Islet of Langerhans (tissue), 1 donor: Measurements from ENCODE around the gene ATP1A4.

ENCODE experiments used
- FAIRE-seq: peaks from one replicate; lab custom pipeline; 2011; peaks lifted over from hg19 to GRCh38; lab: Jason Lieb, UNC

The ATP1A4 gene

DNA sequence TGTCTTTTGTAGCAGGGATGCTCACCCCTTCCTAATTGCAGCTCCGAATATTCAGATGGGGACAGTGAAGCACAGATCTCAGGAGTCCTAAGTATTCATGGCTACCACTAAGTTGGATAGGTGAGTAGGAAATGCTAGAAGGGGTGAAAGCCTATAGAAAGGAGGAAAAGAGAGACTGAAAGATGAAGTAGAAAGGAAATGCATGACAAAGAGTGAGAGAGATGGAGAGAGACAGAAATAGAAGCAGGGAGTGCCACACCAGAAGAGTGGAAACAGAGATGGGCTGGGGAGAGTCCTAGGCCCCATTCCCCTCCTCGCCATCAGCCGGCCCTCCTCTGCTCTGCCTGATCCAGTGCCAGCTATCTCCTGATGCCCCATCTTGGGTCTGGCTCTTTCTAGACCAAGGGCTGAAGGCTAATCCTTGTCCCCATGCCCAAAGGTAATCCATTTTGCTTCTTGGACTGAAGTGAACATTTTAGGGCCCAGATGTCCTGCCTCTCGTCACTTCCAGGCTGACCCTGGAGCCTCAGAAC is 55.8 kb downstream of the ATP1A4 start:
- FAIRE-seq, result no peak

DNA sequence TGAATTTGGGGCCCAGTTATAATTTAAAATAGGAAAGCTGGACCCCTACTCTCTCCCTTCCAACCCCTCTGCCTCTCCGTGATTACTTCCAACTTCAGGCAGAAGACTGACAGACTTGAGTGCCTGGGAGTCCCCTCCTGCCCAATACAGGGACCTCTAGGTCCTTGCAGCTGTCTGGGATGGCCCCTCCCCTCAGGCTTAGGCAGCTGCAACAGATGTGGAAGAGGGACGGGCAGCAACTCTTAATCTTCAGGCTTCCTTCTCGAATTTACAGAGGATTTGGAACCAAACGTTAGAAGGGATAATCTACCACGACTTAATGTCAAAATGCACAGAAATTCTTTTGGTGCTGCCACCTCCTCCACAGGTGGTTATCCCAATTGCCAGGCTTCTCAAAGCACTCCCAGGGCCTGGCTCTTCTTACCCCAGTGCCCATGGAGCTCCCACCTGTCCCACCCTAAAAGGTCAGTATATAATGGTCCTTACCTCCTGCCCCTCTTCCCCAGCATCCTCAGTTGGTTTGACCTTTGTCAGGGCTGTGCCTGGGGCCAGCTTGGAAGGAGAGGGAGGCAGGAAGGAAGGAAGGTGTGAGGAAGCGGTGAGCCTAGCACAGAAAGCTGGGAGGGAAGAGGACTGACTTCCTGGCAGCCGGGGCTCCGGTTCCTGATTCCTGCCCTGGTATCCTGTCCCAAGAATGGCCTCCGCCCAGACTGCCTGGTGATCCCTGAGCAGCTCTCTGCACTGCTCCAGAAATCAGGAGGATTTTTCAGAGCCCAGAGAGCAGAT is 56.6 kb downstream of the ATP1A4 start:
- FAIRE-seq, result no peak

DNA sequence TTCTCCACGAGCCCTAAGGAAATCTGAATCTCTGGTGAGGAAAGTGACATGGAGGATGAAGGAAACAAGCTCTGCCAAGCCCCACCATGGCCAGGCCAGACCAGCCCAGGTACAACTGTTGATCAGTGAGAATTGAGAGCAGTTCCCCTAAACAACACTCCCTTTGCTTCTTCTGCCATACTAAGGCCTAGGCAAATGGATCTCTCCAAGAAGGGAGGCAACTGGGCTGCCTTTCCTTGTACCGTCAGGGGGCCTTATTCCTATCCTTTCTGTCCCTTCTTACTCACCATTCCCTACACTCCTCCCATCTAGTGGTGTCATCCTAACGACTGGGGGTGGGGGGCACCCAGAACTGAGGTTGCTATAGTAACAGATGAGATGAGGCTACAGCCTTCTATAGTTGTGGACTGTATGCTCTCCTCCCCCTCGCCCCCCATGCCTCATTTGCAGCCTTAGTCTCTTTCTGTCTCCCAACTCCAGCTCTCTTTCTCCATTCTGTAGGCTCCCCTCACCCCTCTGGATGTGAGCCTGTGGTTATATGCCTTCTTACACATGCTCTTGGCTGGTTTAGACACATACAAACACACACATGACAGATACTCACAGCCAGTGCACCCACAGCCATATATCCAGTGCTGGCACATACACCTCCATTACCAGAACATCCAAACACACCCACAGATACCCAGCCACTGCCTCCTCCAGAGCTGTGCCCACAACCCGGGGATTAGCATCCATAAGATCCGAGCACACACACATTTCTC is 57.3 kb downstream of the ATP1A4 start:
- FAIRE-seq, result no peak

DNA sequence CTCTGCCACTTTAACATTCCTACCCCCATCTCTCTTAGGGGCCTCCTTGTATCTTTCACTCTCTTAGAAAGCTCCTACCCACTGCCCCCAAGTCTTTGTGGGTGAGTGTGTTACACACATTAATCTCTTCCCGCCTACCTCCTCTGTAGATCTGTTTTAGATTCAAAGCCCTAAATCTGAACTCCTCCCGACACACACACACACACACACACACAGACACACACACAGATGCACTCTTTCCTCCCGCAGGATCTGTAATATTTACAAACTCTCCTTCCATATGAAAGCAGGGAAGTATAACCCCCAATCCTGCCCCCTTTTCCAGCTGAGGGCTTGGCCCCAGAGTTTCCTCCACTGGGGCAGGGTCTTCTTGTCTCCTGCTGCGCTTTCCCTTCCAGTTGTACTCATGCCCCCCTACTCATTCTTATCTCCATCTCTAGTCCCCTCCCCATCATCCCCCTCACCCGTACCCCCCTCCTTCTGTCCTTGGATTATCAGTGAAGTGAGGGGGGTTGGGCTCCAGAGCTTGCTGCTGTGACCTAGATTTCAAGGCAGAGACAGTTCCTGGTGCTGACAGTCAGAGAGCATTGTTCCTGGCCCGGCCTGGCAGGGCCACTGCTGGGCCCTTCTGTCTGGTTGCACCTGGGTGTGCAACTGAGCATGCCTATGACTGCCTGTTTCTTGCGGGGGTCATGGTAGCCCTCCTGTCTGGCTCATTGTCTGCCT is 58.1 kb downstream of the ATP1A4 start:
- no peak for FAIRE-seq

DNA sequence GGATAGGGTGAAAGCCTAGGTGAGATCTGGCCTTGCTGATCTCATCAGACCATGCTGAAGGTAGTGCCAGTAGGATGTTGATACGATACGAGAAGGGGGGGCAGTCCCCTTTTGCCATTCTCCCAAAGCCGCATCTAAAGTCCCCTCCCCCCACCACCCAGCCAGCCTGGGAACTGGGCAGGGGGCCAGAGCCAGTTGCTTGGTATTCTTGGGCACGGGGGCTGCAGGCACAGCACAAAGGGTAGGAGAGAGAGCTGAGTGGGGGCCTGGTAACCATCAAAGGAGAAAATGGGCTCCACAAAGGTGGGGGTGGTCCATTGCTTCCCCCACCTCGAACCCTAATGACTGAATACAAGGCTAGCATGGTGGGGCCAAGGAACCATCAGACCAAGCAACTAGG is 59.2 kb downstream of the ATP1A4 start:
- FAIRE-seq, result no peak

DNA sequence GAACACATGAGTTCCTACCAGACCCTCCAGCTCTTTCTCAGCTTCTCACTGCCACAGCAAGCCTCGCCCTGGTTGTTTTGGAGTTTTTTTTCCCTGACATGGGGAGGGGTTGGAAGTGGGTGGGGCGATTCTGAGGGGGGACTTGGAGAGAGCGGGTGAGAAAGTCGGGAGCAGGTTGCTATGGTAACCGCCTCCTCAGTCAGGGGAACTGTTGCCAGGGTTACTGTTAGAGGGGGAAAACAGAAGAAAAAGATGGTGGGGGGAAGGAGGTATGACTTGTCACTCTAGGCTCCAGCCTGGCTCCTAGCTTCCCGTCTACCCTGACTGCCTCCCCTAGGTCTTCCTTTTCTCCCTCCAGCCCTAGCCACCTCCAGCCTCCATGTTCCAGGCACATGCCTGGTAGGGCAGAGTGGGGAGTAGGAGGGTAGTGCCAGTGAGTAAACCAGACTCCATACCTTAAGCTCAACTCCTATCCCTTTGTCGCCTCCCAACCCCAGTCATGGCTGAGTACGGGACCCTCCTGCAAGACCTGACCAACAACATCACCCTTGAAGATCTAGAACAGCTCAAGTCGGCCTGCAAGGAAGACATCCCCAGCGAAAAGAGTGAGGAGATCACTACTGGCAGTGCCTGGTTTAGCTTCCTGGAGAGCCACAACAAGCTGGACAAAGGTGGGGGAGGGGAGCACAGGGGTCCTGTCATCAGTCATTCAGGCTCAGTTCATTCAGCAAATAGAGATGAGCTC is 59.8 kb downstream of the ATP1A4 start:
- FAIRE-seq, result no peak

DNA sequence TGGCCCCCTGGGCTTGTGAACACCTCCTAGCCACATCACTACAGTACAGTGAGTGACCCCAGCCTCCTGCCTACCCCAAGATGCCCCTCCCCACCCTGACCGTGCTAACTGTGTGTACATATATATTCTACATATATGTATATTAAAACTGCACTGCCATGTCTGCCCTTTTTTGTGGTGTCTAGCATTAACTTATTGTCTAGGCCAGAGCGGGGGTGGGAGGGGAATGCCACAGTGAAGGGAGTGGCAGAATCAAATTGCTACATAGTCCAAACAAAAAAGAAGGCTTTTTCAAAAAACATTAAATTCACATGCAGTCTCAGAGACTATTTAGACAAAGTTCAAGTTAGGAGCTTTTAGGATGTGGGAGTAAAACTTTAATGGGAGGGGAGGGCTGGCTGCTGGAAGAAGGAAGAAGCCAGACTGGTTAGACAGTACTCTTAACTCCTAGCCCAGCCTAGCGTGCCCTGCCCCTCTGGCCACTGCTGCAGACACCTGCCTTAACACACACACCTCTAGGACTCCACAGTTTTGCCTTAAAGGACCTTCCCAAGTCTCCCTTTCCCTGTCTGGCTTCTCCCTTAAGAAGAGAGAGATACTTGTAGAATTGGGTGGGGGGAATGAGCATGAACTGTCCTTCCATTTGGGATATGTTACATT is 63.2 kb downstream of the ATP1A4 start:
- no peak for FAIRE-seq

DNA sequence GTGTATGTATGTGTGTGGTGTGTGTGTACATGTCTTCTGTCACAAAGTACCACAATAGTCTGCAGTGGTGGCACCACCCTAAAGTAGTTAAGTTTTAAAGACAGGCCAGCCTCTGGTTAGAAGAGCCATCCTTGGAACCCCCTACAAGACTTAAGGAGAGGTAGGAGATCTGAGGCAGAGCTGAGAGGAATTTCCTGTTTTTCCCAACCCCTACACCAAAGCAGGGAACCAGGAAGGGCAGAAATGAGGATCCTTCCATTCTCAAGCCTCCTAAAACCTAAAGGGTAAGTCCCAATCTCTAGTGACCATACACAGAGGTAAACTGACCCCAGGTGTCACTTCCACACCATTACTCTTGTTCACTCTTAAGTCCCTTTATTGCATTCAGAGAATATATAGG is 64.9 kb downstream of the ATP1A4 start:
- no peak for FAIRE-seq

DNA sequence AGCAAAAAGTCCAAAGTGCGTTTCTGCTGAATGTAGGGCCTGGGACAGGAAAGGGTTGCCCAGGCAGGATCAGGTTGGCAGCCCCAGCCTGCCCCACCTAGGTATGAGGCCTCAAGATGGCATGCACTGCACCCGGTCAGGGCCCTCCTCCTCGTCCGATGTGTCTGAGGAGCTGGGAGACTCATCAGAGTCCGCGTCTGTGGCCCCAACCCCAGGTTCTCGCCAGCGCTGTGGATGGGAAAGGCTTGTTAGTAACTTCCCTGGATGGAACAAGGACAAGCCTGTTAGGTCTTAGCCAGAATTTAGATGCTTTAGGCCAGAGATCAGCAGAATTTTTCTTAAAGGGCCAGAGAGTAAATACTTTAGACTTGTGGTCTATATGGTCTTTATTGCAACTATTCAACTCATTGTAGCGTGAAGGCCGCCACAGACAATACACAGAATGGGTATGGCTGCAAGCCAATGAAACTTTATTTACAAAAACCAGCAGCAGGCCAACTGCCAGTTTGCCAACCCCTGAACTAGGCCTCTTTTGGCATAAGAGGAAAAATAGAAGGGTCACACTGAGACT is 66.2 kb downstream of the ATP1A4 start:
- FAIRE-seq, result no peak

DNA sequence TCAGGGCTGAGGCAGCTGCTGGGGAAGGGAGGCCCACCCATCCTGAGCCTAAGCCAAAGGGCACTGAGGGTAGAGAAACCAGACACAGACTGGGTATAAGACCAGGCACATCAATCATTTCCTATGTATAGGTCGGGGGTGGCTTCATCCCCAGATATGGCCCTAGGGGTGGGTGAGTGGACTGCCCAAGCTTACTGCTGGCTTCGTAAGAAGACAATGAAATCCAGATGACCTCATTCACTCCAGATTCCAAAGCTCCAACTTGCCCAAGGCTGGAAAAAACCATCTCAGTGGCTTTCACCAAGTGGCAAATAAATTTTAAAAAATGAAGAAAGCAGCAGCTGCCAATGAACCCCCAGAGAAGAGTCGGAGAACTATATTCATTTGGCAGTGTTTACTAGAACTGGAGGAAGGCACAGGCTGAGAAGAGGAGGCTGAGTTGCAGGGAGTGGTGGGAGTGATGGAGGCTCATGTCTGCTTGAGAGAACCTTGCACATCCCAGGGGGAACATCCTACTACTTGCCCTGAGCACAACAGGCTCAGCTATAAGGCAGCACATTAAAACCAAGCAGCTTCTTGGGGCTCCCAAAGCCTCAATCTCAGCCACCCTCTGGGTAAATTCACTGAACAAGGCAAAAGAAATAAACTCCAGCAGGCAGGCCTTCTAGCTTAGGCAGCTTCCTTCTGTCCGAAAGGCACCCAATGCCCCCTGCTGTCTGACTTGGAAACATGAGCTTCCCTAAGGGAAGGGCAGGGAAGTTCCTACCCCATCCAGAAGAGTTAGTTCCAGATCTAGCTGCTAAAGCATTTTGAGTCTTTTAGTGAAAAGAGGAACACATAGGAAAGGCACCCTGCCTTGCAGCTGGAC is 67.9 kb downstream of the ATP1A4 start:
- no peak for FAIRE-seq

DNA sequence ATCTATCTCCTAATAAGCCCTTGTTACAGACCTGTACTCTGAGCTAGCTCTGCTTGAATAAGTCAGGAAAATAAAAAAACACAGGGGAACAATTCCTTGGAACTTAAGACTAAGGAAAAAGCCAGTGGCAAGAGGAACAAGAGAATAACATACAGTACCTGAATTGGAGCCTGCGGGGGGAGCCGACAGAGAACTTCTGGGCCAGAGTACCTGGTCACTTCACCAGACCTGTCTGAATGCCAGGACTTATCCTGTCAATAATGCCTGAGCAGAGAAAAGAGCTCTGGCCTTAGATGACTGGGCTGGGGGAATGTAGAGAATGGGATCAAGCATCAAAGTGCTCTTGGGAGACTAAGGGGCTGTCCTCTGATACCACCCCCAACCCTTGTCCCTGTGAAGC is 68.9 kb downstream of the ATP1A4 start:
- FAIRE-seq, result no peak

DNA sequence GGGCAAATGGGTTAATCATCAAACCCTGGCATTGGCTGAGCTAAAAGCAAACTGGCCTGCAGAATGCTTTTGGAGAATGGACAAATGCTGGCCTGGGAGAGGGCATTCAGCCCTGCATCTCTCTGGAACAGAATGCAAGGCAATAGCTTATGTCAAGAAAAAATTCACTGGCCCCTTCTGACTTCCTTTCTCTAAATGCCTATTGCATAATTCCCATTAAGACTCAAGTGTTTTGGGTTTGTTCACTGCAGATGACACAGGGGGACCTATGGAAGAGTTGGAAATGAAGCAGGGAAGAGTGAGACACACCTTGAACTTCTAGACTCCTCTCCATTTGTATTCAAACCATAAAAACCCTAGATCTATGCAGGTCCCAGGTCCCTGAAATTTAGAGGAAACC is 69.7 kb downstream of the ATP1A4 start:
- no peak for FAIRE-seq

DNA sequence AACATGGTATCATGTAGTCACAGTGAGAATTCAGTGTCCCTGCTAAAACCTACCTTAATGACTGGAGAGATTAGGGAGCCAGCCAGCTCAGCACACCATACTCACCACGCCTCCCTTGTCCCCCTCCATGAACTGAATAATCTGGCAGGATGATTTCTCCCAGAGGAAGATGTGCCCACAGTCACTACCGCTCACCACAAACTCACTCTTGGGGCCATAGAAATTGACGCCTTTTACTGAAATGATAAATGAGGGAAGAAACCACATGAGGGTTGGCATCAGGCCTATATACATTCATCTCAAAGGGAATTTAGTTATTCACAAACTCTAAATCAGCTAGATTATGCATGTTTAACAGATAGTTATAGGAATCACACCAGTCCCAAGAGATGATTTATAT is 71.1 kb downstream of the ATP1A4 start:
- no peak for FAIRE-seq

DNA sequence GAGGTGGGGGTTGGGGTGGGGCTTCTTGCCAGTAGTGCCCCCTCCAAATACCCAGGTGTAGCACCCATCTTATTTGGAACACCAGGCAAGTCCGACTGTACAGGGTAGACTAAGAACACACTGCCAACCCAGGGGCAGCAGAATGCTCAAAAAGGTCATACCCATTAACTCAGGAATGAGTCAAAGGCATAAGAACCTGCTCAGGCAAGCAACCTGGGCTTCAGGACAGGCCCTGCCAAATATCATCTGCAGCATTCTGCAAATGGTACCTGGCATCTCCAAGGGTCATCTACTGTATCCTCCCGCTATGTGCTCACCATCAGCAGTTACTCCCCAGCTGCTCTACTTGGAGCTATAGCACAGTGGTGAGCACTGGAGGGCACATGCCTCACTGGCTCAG is 73.2 kb downstream of the ATP1A4 start:
- FAIRE-seq, result no peak

DNA sequence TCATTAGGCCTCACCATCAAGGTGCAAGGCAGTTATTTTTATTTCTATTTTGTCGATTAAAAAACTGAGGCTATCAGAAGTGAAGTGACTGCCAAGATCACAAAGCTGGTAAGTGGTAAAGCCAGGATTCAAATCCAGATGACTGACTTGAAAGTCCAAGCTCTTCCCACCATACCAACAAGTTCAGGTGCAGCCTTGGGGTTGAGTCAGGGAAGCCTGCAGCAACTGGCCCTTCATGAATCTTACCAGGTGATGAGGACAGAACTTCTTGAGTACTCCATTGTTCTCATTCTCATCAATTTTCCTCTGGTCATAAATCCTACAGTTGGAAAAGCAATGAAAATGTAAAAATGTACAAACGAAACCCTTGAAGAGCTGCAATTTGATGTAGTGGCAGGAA is 73.9 kb downstream of the ATP1A4 start:
- no peak for FAIRE-seq

DNA sequence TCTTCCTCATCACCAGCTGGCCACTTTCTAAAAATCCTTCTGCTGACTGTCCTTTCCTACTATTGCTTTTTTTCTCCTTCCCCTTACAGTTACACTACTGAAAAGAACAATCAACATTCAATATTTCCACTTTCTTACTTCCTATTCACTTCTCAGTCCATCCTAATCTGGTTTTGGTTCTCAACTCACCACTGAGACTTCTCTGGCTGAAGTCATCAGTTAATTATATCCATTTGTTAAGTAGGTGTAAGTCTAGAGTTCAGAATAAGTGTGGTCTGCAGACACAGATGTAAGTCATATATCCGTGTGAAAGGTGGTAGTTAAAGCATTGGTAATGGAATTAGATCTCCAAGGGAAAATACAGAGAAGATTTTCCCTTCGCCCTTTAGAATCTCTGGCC is 75.2 kb downstream of the ATP1A4 start:
- no peak for FAIRE-seq

DNA sequence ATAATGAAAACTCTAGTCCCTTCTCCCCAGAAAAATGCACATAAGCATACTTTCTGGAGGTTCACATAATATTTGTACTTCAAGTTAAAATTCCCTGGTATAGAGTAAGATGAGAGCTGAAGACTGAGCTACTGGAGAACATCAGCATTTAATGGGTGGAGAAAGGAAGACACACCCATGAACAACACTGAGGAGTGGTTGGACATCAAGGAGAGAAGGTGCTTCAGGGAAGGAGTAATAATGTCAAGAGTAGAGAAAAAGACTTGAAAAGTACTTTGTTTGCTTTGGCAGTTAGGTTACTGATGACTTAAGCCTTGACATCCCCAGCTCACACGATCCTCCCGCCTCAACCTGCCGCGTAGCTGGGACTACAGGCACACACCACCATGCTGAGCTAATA is 75.6 kb downstream of the ATP1A4 start:
- FAIRE-seq, result no peak

DNA sequence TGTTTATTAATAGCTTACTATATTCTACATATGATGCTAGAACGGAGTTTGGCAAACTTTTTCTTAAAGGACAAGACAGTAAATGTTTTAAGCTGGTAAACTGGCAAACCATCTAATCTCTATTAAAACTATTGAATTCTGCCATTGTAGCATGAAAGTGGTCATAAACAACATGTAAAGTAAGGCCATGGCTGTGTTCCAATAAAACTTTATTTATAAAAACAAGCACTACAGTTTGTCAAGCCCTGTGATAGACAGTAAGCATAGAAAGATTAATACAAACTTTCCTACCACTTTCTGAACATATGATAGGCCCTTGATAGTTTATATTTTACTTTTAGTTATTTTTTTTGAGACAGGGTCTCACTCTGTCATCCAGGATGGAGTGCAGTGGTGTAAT is 76.2 kb downstream of the ATP1A4 start:
- no peak for FAIRE-seq

DNA sequence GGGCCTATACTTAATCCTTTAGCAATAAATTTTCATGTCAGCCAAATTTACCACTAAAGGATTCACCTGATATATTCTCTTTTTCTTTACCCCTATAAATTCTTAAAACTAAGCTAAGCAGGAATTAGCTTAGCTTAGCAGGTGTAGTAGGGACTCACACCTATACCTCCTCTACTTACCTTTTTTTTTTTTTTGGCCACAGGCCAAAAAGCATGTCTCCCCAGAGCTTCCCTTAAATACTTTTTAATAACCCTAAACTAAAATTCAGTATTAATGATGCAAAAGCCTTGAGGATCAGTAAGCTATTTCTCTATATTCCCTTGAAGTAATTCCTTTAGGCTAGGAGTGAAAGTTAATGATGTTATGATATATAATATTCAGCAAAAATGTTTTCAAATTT is 77.0 kb downstream of the ATP1A4 start:
- no peak for FAIRE-seq

DNA sequence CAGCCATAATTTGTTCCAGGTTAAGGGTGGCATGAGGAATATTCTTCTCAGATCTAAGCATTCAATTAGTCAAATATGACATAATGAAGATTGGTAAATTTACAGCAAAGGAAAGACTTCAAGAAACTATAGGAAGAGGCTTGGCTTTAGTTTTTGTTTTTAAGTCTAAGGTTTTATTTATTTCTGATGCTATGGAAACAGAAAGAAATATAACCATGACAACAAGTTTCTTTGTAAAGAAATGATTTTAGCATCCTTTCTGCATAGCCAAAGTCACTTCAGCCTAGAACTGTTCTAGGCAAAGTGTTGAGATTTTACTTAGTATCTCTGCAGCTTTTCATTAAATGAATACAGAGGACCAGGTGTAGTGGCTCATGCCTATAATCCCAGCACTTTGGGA is 81.5 kb downstream of the ATP1A4 start:
- FAIRE-seq, result no peak
